Liver (tissue), 9 donors: ENCODE results near the gene OR7D4. TPM values are rescaled to one million over a fixed set of nuclear protein-coding genes. Genes with fewer than 3 reads are reported as not detected.
"Not testable (repeated sequence)": the region's sequence is repeated elsewhere in the genome, so short reads cannot be mapped to it uniquely, and the experiment has no call there.

Source experiments
- DNase-seq: peaks from one replicate; pipeline ENCODE4 v3.0.0-alpha.2; 2017; ENCODE audit warnings: low spot score
- H3K27ac ChIP-seq, 2 donors: one replicate each; pipeline ENCODE4 v1.7.0; 2013; ENCODE audit warnings: inconsistent platforms in 2 of 2, low read length in 2 of 2, control low read depth in 1 of 2, low read depth in 1 of 2, mild to moderate bottlenecking in 1 of 2
- H3K27me3 ChIP-seq, 4 donors: one replicate each; pipeline versions ENCODE4 v1.6.1 to v1.7.0; 2013; ENCODE audit warnings: low read length in 3 of 4, inconsistent platforms in 1 of 4, mild to moderate bottlenecking in 1 of 4, moderate library complexity in 1 of 4; ENCODE audit not compliant: control insufficient read depth in 4 of 4, insufficient read depth in 4 of 4
- H3K36me3 ChIP-seq, 4 donors: one replicate each; pipeline versions ENCODE4 v1.6.1 to v1.7.0; 2013; ENCODE audit warnings: low read length in 3 of 4, mild to moderate bottlenecking in 3 of 4, low read depth in 1 of 4, moderate library complexity in 1 of 4; ENCODE audit not compliant: control insufficient read depth in 4 of 4, insufficient read depth in 3 of 4
- H3K4me1 ChIP-seq, 4 donors: one replicate each; pipeline versions ENCODE4 v1.6.1 to v1.7.0; 2013; ENCODE audit warnings: low read length in 3 of 4, mild to moderate bottlenecking in 3 of 4, moderate library complexity in 1 of 4; ENCODE audit not compliant: control insufficient read depth in 4 of 4, insufficient read depth in 4 of 4
- H3K4me3 ChIP-seq, 3 donors: one replicate each; pipeline versions ENCODE4 v1.6.1 to v1.7.0; 2013; ENCODE audit warnings: low read length in 3 of 3, control low read depth in 1 of 3, low read depth in 1 of 3, mild to moderate bottlenecking in 1 of 3
- H3K9ac ChIP-seq, 2 donors: one replicate each; pipeline ENCODE4 v1.7.0; 2013; ENCODE audit warnings: low read length in 2 of 2, mild to moderate bottlenecking in 2 of 2, moderate library complexity in 2 of 2, control low read depth in 1 of 2, low read depth in 1 of 2
- H3K9me3 ChIP-seq, 4 donors: one replicate each; pipeline versions ENCODE4 v1.6.1 to v1.7.0; 2013; ENCODE audit warnings: low read length in 3 of 4; ENCODE audit not compliant: control insufficient read depth in 4 of 4
- FOXA2 ChIP-seq: IDR thresholded peaks from 2 replicates; pipeline ENCODE4 v1.6.1; 2016; ENCODE audit warnings: antibody characterized with exemption
- GABPA ChIP-seq, 2 donors: IDR thresholded peaks in 1 of 2; conservative IDR thresholded peaks in 1 of 2; 2 replicates each; pipeline ENCODE4 v1.6.1; 2016; ENCODE audit warnings: antibody characterized with exemption in 2 of 2, mild to moderate bottlenecking in 1 of 2, moderate library complexity in 1 of 2
- HNF4G ChIP-seq: IDR thresholded peaks from 2 replicates; pipeline ENCODE4 v1.6.1; 2016; ENCODE audit warnings: antibody characterized with exemption
- JUND ChIP-seq, 2 donors: IDR thresholded peaks; 2 replicates each; pipeline ENCODE4 v1.6.1; 2016; ENCODE audit warnings: antibody characterized with exemption in 2 of 2
- RXRA ChIP-seq, 2 donors: IDR thresholded peaks; 2 replicates each; pipeline ENCODE4 v1.6.1; 2017 to 2018; ENCODE audit warnings: antibody characterized with exemption in 2 of 2, mild to moderate bottlenecking in 1 of 2
- TAF1 ChIP-seq: conservative IDR thresholded peaks from 2 replicates; pipeline ENCODE4 v1.6.1; 2016; ENCODE audit warnings: antibody characterized with exemption, mild to moderate bottlenecking
- WGBS: extraction: QIAGEN DNeasy Blood & Tissue Kit; methylation state at CpG from one replicate; pipeline ENCODE4 v1.1.7; 2013; 5-methylcytosine and 5-hydroxymethylcytosine counted together
- polyA plus RNA-seq, 2 donors: library from polyadenylated mRNA; stranded (reverse) in 1 of 2; unstranded in 1 of 2; fragments of 200-250 nt in 1 of 2; fragments of >200 nt in 1 of 2; fragmentation: Nextera tagmentation in 1 of 2; extraction: Ambion mirVana in 1 of 2; gene quantifications; one replicate each; pipeline versions ENCODE4 v1.2.1 to v1.2.3, GENCODE V29; 2013 to 2015
- total RNA-seq, 2 donors: library from RNA; depleted of rRNA; stranded (reverse); fragments of >200 nt; gene quantifications; one replicate each; pipeline ENCODE4 v1.2.3, GENCODE V29; 2014
- TF ChIP-seq, protein P1 (sequence below): IDR thresholded peaks from 2 replicates; pipeline ENCODE4 v1.6.1; 2016; ENCODE audit warnings: antibody characterized with exemption
- TF ChIP-seq, protein P2 (sequence below): IDR thresholded peaks from 2 replicates; pipeline ENCODE4 v1.6.1; 2016; ENCODE audit warnings: antibody characterized with exemption, mild to moderate bottlenecking
- TF ChIP-seq, protein P3 (sequence below): IDR thresholded peaks from 2 replicates; pipeline ENCODE4 v1.6.1; 2016; ENCODE audit warnings: antibody characterized with exemption
- TF ChIP-seq, protein P4 (sequence below): IDR thresholded peaks from 2 replicates; pipeline ENCODE4 v1.6.1; 2016; ENCODE audit warnings: antibody characterized with exemption
- donor health status: healthy.
- donor health status: healthy.
- donor health status: healthy.
- donor health status: healthy.
- donor health status: healthy.

Gene OR7D4
- total and polyA plus RNA-seq, 4 donors = not detected

DNA sequence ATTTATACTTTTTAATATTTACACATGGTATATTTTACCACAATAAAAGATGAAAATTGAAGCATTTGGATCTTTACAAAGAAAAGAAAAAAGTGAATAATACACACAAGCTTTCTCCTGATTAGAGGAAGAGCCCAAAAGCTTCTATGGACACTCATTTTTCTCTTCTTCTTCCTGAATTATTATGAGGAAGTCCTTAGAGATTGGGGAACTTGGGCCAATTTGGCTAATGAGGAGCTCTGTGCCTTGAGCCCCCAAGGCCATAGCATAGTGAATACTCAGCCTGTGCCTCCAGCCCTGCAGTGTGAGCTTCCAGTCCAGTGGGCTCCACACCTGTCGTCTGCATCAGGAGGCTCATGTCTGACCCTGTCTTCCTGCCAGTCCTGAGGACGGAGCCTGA lies 21.3 kb downstream of the OR7D4 start:
- H3K9ac ChIP-seq, H3K4me1 ChIP-seq, H3K27ac ChIP-seq, DNase-seq, H3K9me3 ChIP-seq, H3K36me3 ChIP-seq, H3K4me3 ChIP-seq, H3K27me3 ChIP-seq: not testable (repeated sequence)
- WGBS = 66% methylated on average over 2 of the region's 2 CpGs

DNA sequence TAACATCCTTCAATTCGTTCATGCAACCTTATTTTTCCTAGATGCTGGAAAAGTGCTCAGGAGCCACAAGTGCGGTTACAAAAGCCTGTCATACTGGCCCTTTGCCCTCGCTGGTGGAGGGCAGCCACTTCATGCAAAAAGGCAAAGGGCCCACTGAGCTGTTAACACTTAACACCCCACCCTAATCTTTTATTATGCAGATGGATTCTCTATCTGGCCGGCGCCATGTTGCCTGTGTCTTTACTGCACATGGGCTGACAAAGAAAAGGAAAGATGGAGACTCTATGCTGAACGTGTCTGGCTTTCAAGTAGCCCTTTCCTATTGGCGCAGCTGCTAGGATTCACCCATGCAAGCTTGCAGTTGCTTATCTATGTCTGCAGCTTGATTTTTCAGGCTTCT lies 29.9 kb downstream of the OR7D4 start:
- Histone ChIP-seq H3K9ac (no peak overlapping the region), H3K27ac (no peak overlapping the region), H3K27me3 (no peaks in the 10 kb centered on the region), H3K4me1 (no peaks in the 10 kb centered on the region), H3K4me3 (no peak overlapping the region), H3K36me3 (no peaks in the 10 kb centered on the region), H3K9me3 (peaks cover 0 to 5% (median under 1%) of the 10 kb centered on the region in 4 donors)
- TF ChIP-seq, protein P1, sequence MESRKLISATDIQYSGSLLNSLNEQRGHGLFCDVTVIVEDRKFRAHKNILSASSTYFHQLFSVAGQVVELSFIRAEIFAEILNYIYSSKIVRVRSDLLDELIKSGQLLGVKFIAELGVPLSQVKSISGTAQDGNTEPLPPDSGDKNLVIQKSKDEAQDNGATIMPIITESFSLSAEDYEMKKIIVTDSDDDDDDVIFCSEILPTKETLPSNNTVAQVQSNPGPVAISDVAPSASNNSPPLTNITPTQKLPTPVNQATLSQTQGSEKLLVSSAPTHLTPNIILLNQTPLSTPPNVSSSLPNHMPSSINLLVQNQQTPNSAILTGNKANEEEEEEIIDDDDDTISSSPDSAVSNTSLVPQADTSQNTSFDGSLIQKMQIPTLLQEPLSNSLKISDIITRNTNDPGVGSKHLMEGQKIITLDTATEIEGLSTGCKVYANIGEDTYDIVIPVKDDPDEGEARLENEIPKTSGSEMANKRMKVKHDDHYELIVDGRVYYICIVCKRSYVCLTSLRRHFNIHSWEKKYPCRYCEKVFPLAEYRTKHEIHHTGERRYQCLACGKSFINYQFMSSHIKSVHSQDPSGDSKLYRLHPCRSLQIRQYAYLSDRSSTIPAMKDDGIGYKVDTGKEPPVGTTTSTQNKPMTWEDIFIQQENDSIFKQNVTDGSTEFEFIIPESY = no peak
- WGBS = 74% methylated on average over 7 of the region's 7 CpGs
- no peak for DNase-seq

DNA sequence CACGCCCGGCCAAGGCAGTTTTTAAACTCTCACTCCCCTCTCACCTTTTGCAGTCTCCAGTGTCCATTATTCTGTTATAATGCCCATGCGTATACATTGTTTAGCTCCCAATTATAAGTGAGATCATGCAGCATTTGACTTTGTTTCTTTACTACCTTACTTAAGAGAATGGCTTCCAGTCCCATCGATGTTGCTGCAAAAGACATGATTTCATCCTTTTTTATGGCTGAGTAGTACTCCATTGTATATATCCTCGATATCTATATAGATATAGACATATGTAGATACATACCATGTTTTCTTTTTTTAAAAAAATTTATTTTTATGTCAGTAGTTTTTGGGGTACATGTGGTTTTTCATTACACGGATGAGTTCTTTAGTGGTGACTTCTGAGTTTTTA lies 32.2 kb downstream of the OR7D4 start:
- 84% methylated on average over 6 of the region's 6 CpGs for WGBS
- no peaks in the 10 kb centered on the region for H3K4me1 ChIP-seq
- H3K9me3 ChIP-seq = peaks cover 0 to 5% (median 2%) of the 10 kb centered on the region in 4 donors
- DNase-seq = no peak
- H3K27ac ChIP-seq = no peak overlapping the region
- no peaks in the 10 kb centered on the region for H3K27me3 ChIP-seq
- no peak overlapping the region for H3K9ac ChIP-seq
- TF ChIP-seq, protein P2, sequence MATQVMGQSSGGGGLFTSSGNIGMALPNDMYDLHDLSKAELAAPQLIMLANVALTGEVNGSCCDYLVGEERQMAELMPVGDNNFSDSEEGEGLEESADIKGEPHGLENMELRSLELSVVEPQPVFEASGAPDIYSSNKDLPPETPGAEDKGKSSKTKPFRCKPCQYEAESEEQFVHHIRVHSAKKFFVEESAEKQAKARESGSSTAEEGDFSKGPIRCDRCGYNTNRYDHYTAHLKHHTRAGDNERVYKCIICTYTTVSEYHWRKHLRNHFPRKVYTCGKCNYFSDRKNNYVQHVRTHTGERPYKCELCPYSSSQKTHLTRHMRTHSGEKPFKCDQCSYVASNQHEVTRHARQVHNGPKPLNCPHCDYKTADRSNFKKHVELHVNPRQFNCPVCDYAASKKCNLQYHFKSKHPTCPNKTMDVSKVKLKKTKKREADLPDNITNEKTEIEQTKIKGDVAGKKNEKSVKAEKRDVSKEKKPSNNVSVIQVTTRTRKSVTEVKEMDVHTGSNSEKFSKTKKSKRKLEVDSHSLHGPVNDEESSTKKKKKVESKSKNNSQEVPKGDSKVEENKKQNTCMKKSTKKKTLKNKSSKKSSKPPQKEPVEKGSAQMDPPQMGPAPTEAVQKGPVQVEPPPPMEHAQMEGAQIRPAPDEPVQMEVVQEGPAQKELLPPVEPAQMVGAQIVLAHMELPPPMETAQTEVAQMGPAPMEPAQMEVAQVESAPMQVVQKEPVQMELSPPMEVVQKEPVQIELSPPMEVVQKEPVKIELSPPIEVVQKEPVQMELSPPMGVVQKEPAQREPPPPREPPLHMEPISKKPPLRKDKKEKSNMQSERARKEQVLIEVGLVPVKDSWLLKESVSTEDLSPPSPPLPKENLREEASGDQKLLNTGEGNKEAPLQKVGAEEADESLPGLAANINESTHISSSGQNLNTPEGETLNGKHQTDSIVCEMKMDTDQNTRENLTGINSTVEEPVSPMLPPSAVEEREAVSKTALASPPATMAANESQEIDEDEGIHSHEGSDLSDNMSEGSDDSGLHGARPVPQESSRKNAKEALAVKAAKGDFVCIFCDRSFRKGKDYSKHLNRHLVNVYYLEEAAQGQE = no peak
- TF ChIP-seq FOXA2 = no peak
- TF ChIP-seq TAF1 = no peak
- TF ChIP-seq, protein P1 = no peak
- no peak for TF ChIP-seq RXRA (IDR thresholded peaks at IDR 0.05)
- no peak for TF ChIP-seq GABPA (IDR thresholded peaks at IDR 0.05 in 1 of 2, conservative IDR thresholded peaks at IDR 0.05 in 1 of 2)
- TF ChIP-seq JUND (IDR thresholded peaks at IDR 0.05) = no peak
- TF ChIP-seq, protein P3, sequence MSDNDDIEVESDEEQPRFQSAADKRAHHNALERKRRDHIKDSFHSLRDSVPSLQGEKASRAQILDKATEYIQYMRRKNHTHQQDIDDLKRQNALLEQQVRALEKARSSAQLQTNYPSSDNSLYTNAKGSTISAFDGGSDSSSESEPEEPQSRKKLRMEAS = no peak
- no peak for TF ChIP-seq HNF4G
- TF ChIP-seq, protein P4, sequence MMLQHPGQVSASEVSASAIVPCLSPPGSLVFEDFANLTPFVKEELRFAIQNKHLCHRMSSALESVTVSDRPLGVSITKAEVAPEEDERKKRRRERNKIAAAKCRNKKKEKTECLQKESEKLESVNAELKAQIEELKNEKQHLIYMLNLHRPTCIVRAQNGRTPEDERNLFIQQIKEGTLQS = no peak
- H3K4me3 ChIP-seq = peak overlapping the region in 1 of 3 donors; percentile 23
- H3K36me3 ChIP-seq = no peaks in the 10 kb centered on the region
